Fibroblast of the aortic adventitia (primary cell): ENCODE results near the gene SART3. TPM values are rescaled to one million over a fixed set of nuclear protein-coding genes. Genes with fewer than 3 reads are reported as not detected.
"Not testable (repeated sequence)": the region's sequence is repeated elsewhere in the genome, so short reads cannot be mapped to it uniquely, and the experiment has no call there.

Experiments used
- DNase-seq: peaks from one replicate; pipeline ENCODE4 v3.0.0-alpha.2; 2010; ENCODE audit warnings: low read depth
- H3K4me3 ChIP-seq: 2 replicates; pipeline ENCODE4 v1.5.1; 2011; ENCODE audit warnings: low read depth, mild to moderate bottlenecking, control low read depth, low read length, moderate library complexity
- total RNA-seq: library from RNA; depleted of rRNA; stranded (reverse); fragments of >200 nt; gene quantifications from 2 replicates; pipeline ENCODE4 v1.2.3, GENCODE V29; 2012; ENCODE audit warnings: low replicate concordance
- TF ChIP-seq, protein P1 (sequence below): IDR thresholded peaks from 2 replicates; pipeline ENCODE4 v1.5.1; 2011; ENCODE audit warnings: mild to moderate bottlenecking, low read length, control low read depth, inconsistent platforms; ENCODE audit not compliant: insufficient read depth

Gene SART3
- total RNA-seq, 1 donor = 46.6 TPM

- no peak overlapping the region for H3K4me3 ChIP-seq
- DNase-seq = no peak
- TF ChIP-seq, protein P1, sequence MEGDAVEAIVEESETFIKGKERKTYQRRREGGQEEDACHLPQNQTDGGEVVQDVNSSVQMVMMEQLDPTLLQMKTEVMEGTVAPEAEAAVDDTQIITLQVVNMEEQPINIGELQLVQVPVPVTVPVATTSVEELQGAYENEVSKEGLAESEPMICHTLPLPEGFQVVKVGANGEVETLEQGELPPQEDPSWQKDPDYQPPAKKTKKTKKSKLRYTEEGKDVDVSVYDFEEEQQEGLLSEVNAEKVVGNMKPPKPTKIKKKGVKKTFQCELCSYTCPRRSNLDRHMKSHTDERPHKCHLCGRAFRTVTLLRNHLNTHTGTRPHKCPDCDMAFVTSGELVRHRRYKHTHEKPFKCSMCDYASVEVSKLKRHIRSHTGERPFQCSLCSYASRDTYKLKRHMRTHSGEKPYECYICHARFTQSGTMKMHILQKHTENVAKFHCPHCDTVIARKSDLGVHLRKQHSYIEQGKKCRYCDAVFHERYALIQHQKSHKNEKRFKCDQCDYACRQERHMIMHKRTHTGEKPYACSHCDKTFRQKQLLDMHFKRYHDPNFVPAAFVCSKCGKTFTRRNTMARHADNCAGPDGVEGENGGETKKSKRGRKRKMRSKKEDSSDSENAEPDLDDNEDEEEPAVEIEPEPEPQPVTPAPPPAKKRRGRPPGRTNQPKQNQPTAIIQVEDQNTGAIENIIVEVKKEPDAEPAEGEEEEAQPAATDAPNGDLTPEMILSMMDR = no peak
These were observed 17.3 kb upstream of the SART3 start for GRCh38 chr12:108578264-108578663.

DNA sequence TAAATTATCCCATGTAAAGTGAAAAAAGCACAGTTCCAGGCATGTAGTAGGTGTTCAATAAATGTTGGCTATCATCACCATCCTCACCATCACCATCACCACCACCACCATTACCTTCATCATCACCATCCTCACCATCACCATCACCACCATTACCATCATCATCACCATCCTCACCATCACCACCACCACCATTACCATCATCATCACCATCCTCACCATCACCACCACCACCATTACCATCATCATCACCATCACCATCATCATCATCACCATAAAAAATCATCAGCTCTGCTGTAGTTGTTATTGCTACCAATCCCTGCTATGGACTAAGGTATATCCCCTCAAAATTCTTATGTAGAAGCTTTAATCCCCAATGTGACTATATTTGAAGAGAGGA lies 16.5 kb upstream of the SART3 start:
- H3K4me3 ChIP-seq = no peak overlapping the region
- TF ChIP-seq, protein P1 = no peak
- DNase-seq = no peak

DNA sequence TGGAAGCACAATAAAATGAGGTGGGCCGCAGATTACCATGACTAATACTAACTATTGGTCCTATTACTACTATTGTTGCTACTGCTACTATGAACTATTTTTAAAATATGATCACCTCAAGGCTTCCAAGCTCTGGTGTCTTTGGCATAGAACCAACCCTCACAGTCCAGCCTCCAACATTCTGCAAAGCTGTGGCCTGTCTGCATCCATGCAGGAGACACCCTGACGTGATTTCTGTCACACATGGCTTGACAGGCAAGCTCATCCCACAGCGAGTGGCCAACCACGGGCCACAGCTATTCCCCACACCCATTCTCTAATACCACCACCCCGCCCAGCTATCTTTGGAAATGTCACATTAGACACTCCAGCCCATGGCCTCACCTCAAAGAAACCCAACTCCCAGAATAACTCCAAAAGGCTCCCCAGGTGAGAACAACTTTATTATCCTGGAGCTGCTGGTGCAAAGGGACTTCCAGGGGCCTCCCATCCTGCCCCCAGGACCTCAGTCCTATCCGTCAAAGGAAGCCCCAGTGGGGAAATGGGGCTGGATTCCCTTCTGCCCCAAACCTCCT lies 15.8 kb upstream of the SART3 start:
- peak; percentile 32 for DNase-seq
- H3K4me3 ChIP-seq = no peak overlapping the region
- TF ChIP-seq, protein P1 = no peak

- no peak overlapping the region for H3K4me3 ChIP-seq
- TF ChIP-seq, protein P1 = no peak
- DNase-seq = peak; percentile 61
These were observed 14.4 kb upstream of the SART3 start for GRCh38 chr12:108575199-108575912.

GRCh38 chr12:108574276-108574675 lies 13.3 kb upstream of the SART3 start:
- not testable (repeated sequence) for DNase-seq, H3K4me3 ChIP-seq

DNA sequence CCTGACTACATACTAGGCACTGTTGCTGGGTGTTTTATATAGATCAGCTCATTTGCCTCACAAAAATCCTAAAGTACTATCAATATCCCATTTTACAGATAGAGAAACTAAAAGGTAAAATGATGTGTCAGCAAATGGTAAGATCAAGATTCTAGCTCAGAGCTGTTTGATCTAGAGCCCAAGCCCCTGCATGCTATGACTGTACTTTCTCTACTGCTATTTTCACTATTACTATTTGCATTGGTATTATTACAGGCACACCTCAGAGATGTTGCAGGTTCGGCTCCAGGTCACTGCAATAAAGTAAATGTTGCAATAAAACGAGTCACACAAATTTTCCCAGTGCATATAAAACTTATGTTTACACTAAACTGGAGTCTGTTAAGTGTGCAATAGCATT lies 12.3 kb upstream of the SART3 start:
- DNase-seq = no peak
- TF ChIP-seq, protein P1 = no peak

DNA sequence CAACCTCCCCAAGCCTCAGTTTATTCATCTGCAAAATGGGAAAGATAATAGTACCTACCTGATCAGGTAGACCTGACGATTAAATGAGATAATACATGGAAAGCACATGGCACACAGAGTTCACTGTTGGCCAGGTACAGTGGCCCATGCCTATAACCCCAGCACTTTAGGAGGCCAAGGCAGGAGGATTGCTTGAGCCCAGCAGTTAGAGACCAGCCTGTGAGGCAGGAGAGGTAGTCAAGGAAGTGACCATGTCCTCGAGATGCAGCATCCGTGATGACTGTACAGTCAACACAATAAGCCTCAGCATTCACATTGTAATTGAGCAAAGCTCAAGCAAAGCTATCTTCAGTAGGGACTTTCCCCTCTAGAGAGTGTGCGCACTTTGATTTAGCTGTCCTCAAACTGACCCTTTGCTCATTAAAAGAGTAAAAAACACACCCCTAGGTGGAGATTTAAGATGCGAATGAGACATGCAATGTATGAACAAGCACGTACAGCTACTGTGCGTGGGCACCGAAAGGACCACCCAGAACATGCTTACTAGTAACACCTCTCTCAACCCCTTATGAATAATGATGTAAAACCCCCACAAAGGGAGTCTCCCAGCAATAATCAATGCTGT lies 11.3 kb upstream of the SART3 start:
- DNase-seq = no peak
- TF ChIP-seq, protein P1 = no peak
- H3K4me3 ChIP-seq = no peak overlapping the region

More for the DNA sequence above, 12.3 kb upstream of the SART3 start:
- no peak overlapping the region for H3K4me3 ChIP-seq
